NOMO-1 treated with DMSO at 0.1 percent for 48 hours (cell line): ENCODE measurements around the gene BTLA.
"Not testable (repeated sequence)": the region's sequence is repeated elsewhere in the genome, so short reads cannot be mapped to it uniquely, and the experiment has no call there.

ENCODE experiments used
- DNase-seq: peaks from one replicate; lab custom pipeline; 2025; ENCODE audit not compliant: unreplicated experiment; lab: John Stamatoyannopoulos, UW

Gene BTLA

DNA sequence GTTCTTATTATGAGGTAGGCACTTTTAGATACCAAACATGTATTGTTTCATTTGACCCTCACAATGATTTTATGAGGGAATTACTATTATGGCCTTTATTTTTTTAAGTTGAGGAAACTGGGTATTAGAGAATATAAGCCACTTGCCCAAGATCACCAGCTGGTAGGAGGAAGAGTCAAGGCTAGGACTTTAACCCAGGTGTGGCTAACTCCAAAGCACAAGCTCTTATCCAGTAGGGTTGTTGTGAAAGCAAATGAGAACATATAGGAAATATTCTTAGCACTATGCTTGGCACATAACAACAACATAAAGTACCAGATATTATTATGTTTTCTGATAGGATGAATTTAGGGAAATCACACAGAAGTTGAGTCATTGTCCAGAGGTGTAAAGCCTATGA is 7.9 kb downstream of the BTLA start:
- DNase-seq = no peak

- DNase-seq = no peak
Observed at GRCh38 chr3:112489674-112490479, 9.4 kb downstream of the BTLA start.

GRCh38 chr3:112486811-112487505 is 12.3 kb downstream of the BTLA start:
- no peak for DNase-seq

GRCh38 chr3:112484352-112484751 is 14.9 kb downstream of the BTLA start:
- no peak for DNase-seq

DNA sequence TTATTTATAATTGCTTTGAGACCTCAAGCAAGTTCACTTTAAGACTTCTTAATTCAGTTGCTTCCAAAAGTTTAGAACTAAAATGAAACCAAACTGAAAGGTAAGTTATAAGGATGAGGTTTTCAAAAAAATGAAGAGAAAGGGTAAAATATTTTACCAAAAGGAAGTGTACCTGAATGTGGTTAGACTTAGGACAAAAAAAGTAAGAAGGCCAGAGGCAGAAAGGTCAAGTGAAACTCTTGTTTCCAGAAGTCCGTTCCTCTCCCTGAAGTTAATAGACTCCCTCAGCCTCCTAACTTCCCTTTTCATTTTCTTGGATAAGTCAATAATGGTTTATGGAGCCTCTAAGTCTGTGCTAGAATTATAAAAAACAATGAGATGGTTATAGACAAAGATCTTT is 16.6 kb downstream of the BTLA start:
- peak; percentile 33 for DNase-seq

- DNase-seq = no peak
Observed at GRCh38 chr3:112481302-112481721, 18.0 kb downstream of the BTLA start.

DNA sequence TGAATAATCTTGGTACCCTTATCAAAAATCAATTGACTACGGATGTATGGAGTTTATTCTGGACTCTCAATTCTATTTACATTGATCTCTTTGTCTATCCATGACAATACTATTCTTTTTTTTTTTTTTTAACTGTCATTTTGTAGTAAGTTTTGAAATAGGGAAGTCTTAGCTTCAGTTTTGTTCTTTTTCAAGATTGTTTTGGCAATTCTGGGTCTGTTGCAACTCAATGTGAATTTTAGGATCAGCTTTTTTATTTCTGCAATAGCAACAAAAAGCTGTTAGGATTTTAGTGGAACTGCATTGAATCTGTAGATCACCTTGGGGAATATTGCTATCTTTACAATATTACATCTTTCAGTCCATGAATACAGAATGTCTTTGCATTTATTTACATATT is 21.4 kb downstream of the BTLA start:
- DNase-seq = peak; percentile 79

DNA sequence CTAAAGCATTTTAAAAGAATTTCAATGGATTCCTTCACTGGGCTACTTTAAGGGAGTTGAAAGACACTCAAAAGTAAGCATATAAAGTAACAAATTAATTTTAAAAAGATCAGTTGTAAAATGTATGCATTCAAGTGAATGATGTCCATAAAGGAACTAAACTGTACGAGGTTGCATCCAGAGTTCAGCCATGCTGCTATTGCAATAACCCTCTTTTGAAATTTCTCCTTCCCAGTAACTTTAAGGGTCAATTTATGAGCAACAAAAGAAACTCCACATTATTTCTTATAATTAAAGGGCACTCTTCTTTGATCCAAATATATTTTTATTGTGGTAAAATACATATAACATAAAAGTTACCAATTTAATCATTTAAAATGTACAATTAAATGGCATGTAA is 22.9 kb downstream of the BTLA start:
- DNase-seq = peak; percentile 18

- DNase-seq = peak; percentile 43
Observed at GRCh38 chr3:112474796-112475195, 24.5 kb downstream of the BTLA start.

DNA sequence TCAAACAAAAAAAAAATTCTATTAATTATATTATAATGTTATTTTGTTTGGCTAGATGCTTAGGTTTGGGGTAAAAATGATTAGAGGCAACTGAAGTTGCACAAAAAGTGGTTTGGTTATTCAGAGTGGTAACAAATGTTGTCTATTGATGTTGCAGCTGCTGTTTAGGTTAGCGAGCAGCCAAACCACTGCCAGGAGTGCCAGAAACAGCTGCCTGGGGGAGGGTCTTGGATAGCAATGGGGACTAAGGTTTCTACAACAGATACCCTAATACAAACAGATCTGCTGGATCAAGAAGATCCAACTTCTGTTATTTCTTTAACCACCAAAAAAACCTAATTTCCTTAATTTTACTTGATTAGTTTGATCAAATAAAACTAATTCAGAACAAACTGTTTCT is 26.6 kb downstream of the BTLA start:
- DNase-seq = no peak

GRCh38 chr3:112471596-112472325 is 27.5 kb downstream of the BTLA start:
- no peak for DNase-seq

DNA sequence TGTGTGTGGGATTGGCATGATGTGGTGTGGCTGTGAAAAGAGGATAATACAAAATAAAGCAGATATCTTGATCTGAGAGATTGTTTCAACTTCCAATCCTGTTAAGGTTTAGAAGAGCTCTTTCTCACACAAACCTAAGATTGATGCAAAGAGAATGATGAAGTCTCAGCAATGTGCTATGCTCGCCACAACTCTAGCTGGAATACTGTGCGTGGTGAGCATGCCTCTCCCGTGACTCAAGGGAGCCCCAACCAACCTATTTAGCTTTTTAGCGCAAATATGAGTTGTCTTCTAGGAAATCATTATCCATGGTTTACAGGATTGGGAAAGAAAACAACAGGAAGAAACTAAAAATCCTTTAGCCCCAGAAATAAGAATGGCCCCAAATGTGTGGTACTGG is 28.5 kb downstream of the BTLA start:
- DNase-seq = no peak

DNA sequence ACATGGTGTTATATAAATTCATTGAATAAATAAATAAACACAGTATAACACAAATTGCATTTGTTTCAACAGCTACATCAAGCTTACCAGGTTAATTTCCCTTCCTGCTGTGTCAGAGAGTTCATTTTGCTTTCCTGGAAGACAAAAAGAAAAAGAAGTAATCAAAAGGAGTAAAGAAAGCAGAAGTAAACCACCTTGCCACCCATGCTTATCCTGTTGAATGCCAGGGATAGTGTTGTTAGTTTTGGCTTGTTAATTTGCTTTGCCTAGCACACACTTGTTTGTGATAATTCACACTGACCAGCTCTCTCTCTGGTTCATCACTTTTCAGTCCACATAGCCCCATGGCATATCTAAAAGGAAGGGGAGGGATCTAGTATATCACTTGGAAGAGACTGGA is 29.6 kb downstream of the BTLA start:
- DNase-seq = no peak

GRCh38 chr3:112467539-112467938 is 31.7 kb downstream of the BTLA start:
- no peak for DNase-seq

- DNase-seq = no peak
Observed at GRCh38 chr3:112466020-112466419, 33.3 kb downstream of the BTLA start.

DNA sequence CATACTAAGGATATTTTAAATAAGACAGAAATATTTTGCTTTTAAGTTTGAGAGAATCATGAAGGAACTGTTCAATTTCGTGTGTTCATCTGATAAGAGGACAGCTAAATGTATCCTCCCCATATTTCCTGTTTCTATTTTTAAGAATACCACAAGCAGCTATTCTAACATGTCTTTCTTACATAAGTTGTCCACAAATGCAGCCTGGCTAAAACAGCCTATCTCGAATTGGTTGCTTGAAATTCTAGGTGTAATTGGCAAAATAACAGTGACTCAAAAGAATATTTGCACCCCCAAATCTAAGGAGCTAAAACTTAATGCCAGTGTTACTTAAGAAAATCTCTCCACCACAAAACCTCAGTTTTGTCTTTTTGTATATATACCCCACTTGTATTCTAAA is 35.0 kb downstream of the BTLA start:
- DNase-seq = peak; percentile 89

DNA sequence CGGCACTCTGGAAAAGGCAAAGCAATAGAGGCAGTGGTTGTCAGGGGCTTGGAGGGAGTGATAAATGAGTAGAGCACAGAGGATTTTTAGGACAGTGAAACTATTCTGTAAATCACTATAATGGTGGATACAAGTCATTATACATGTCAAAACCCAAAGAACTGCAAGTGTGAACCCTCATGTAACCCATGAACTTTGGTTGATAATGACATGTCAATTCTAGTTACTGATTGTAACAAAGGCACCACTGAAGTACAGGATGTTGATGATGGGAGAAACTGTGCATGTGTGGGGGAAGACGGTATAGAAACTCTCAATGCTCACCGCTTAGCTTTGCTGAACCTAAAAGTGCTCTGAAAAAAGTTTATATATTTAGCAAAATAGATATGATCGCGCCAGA is 36.0 kb downstream of the BTLA start:
- DNase-seq = no peak

DNA sequence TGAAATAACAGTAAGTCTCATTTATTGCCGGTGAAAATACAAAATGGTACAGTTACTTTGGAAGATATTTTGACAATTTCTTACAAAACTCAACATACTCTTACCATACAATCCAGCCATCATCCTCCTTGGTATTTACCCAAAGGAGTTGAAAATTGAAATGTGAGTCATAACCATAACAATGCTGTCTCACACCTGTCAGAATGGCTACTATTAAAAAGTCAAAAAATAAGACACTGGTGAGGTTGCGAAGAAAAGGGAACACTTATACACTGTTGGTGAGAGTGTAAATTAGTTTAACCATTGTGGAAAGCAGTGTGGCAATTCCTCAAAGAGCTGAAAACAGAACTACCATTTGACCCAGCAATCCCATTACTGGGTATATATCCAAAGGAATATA is 37.5 kb downstream of the BTLA start:
- not testable (repeated sequence) for DNase-seq

GRCh38 chr3:112460519-112461195 is 38.6 kb downstream of the BTLA start:
- peak; percentile 5 for DNase-seq

GRCh38 chr3:112459750-112460149 is 39.5 kb downstream of the BTLA start:
- no peak for DNase-seq

DNA sequence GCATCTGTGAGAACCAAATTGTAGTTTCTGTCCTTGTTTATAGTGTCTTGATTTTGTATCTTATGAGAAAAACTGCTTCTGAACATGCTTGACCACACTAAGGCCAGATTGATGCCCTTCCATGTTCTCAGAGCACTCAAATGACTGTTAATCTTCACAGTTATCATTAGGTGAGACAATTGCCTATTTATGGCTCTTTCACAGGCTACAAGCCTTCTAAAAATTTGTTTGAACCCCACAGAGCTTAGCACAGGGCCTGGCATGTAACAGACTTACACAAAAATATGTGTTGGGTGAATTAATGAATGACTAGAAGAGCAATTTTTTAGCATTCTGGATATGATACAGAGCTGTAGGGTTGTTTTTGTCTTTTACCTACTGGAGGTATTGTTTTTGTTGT is 43.1 kb downstream of the BTLA start:
- DNase-seq = no peak
